ENCODE results near the gene ITPK1.

The ITPK1 gene

DNA sequence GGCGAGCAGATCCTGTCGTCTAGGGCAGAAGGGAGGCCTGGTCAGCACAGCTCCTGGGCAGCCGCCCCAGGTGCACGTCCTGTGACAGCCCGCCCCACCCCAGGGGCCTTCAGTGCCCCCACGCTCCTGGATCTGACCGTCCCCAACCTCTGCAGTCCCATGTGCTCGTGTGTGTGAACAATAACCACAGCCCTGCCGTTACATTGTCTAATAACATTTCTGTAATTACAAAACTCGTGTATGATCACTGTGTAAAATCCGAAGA is 153.0 kb downstream of the ITPK1 start:
- TF ChIP-seq, protein P1, sequence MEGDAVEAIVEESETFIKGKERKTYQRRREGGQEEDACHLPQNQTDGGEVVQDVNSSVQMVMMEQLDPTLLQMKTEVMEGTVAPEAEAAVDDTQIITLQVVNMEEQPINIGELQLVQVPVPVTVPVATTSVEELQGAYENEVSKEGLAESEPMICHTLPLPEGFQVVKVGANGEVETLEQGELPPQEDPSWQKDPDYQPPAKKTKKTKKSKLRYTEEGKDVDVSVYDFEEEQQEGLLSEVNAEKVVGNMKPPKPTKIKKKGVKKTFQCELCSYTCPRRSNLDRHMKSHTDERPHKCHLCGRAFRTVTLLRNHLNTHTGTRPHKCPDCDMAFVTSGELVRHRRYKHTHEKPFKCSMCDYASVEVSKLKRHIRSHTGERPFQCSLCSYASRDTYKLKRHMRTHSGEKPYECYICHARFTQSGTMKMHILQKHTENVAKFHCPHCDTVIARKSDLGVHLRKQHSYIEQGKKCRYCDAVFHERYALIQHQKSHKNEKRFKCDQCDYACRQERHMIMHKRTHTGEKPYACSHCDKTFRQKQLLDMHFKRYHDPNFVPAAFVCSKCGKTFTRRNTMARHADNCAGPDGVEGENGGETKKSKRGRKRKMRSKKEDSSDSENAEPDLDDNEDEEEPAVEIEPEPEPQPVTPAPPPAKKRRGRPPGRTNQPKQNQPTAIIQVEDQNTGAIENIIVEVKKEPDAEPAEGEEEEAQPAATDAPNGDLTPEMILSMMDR (conservative IDR thresholded peaks at IDR 0.05; ENCODE audit: low read length), result no peak
- no peak overlapping the region for H3K4me3 ChIP-seq (ENCODE audit: low read length)
- DNase-seq (ENCODE audit: low read depth), result no peak

DNA sequence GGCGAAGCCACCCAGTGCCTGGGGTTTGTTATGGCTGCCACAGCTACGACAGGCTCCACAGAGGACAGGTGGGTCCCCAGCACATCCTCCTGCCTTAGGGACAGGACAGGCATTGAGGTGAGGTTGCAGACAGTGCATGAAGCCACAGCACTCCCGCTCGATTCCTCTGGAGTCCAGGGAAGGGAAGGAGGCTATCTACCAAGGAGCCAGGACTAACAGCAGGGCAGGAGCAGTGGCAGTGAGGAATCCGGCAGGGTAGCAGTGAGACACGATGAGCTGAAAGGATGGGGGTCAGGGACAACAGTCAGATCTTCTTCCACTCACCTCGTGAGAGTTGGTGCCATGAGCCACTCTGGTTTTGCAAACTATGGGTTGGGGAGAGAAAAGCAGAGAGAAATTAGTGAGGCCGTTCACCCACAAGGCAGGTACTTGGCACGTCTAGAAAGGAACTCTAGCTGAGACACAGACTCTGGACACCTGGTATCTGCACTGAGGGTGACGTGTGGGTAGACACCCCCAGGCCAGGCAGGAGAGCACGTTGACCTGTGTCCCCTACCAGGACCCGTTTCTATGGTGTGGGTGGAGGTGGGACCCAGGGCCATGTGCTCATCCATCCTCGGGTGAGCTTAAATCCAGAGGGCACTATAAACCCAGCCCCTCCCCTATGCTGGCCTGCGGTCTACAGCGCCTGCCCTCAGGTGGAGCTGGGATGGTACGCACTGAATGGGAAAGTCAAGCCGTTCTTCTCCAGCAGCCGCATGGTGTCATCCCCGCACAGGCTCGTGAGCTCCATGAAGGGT is 153.5 kb downstream of the ITPK1 start:
- TF ChIP-seq, protein P1 (conservative IDR thresholded peaks at IDR 0.05; ENCODE audit: low read length), result no peak
- H3K4me3 ChIP-seq (ENCODE audit: low read length), result no peak overlapping the region
- DNase-seq (ENCODE audit: low read depth), result no peak

DNA sequence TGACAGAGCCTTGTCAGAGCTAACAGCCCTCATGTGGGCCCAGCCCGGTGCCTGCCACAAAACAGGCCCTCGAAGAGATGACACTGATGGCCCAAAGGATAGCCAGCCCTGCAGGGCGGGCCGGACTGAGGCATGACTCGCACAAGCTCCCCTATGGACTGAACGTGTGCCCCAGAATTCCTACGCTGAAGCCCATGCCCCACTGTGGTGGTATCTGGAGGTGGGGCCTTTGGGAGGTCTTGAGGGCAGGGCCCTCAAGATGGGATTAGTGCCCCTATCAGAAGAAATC is 154.2 kb downstream of the ITPK1 start:
- H3K4me3 ChIP-seq (ENCODE audit: low read length), result no peak overlapping the region
- no peak for DNase-seq (ENCODE audit: low read depth)
- TF ChIP-seq, protein P1 (conservative IDR thresholded peaks at IDR 0.05; ENCODE audit: low read length), result no peak

- TF ChIP-seq, protein P1 (conservative IDR thresholded peaks at IDR 0.05; ENCODE audit: low read length), result no peak
- DNase-seq (ENCODE audit: low read depth), result peak; percentile 25
- H3K4me3 ChIP-seq (ENCODE audit: low read length), result no peak overlapping the region
Observed at GRCh38 chr14:92960706-92961566, 154.8 kb downstream of the ITPK1 start.

- DNase-seq (ENCODE audit: low read depth), result no peak
- H3K4me3 ChIP-seq (ENCODE audit: low read length), result no peak overlapping the region
- TF ChIP-seq, protein P1 (conservative IDR thresholded peaks at IDR 0.05; ENCODE audit: low read length), result no peak
Observed at GRCh38 chr14:92959761-92960680, 155.7 kb downstream of the ITPK1 start.

DNA sequence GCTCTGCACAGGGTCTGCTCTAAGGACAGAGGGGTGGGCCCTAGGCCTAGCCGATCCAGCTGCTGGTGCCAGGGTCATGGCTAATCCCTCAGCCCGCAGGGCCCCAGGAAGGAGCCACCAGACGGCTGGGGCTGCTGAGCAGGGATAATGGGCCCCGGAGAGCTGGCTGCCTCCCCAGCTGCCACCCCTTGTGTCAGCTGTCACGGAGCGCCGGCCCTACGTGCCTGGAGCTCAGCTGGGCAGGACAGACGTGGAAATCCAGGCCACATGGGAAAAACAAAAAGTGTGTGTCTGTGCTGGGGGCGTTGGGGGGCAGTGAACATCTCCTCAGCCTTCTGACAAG is 156.6 kb downstream of the ITPK1 start:
- DNase-seq (ENCODE audit: low read depth), result no peak
- TF ChIP-seq, protein P1 (conservative IDR thresholded peaks at IDR 0.05; ENCODE audit: low read length), result no peak
- H3K4me3 ChIP-seq (ENCODE audit: low read length), result no peak overlapping the region

Data from AG10803 (cell line).